HG03039 (cell line): ENCODE data around the gene CAPN13.

Source experiments
- ATAC-seq: cut with Tn5 transposase; IDR thresholded peaks from one replicate; pipeline ENCODE4 v1.9.1; 2021; ENCODE audit warnings: mild to moderate bottlenecking, moderate library complexity; ENCODE audit not compliant: unreplicated experiment

Gene CAPN13

GRCh38 chr2:30786923-30787685 is 20.1 kb downstream of the CAPN13 start:
- ATAC-seq = no peak

GRCh38 chr2:30784682-30785081 is 22.6 kb downstream of the CAPN13 start:
- ATAC-seq = no peak

DNA sequence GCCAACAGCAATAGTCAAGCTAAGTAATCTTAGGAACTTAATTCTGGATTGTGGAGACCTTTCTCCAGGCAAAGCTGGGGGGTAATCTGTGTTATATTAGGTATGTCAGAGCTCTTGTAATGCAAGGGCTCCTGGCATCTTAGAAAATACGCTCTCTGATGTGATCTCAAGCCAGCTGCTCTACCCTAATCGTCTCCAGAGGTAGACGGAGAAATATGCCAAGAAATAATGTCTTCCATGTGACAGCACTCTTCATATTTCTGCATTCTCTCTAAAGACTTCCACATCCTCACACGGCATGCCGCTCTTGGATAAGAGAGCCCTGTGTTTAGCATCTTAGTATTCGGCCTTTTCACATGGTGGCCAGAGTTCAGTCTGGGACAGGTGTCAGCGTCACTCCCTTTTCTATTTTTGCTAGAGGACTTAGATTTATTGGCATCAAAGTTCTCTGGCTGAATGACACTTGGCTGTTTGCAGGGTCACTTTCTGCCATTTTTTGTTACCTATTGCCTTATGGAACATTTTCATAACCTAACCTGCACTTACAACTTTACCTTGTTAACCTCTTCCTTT is 25.2 kb downstream of the CAPN13 start:
- ATAC-seq = no peak

DNA sequence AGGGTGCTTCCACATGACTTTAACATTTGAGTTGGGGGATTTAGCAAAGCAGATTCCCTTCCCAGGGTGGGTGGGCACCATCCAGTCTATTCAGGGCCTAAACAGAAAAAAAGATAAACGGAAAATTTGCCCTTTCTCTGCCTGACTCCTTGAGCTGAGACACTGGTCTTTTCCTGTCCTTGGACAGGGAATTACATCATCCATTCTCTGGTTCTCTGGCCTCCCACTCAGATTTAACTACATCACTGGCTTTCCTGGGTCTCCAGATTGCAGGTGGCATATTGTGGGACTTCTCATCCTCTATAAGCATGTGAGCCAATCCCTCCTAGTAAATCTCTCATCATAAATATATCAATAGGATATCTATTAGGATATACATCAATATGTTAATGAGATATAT is 25.8 kb downstream of the CAPN13 start:
- ATAC-seq = no peak

DNA sequence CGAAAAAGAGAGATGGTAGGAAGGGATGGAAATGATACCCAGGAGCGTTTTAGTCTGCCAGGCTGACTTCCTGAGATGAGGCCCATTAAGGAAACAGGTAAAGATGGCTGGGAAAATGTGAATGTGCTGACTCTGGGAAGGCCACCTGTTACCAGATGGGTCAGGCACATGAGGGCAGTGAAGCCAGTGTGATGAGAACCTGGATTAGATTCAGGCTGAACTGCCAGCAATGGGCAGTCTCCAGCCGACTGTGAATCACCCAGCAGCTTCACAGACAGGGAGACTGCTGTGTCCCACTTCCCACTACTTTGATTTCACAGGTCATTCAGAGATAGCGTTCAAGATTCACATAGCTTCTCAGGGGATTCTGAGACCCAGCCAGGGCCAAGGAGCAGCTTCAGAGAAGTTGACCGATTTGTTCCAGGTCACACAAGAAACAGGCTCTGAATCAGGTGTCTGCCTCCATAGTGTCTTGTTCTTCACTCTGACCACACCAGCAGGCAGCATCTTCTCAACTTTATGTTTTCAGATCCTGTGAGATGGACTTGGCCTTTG is 26.4 kb downstream of the CAPN13 start:
- no peak for ATAC-seq

DNA sequence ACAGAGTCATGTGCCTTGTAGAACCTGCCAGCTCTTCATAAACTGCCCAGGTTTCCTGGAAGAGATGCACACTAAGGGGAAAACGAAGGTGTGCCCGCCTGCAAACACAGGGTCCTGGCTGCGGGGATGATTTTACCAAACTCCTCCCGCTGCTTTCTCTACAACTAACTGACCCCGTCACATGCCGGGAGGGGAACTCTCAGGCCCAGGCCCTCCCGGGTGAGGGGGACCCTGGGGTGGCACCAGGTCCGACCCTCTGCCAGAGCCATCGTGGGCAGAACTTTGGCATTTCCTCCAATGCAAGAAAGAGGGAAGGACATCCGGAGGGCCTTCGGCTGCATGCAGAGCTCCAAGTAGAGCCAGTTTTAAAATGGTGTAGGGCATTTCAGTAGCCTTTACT is 28.6 kb downstream of the CAPN13 start:
- ATAC-seq = no peak

GRCh38 chr2:30777661-30778505 is 29.4 kb downstream of the CAPN13 start:
- no peak for ATAC-seq

DNA sequence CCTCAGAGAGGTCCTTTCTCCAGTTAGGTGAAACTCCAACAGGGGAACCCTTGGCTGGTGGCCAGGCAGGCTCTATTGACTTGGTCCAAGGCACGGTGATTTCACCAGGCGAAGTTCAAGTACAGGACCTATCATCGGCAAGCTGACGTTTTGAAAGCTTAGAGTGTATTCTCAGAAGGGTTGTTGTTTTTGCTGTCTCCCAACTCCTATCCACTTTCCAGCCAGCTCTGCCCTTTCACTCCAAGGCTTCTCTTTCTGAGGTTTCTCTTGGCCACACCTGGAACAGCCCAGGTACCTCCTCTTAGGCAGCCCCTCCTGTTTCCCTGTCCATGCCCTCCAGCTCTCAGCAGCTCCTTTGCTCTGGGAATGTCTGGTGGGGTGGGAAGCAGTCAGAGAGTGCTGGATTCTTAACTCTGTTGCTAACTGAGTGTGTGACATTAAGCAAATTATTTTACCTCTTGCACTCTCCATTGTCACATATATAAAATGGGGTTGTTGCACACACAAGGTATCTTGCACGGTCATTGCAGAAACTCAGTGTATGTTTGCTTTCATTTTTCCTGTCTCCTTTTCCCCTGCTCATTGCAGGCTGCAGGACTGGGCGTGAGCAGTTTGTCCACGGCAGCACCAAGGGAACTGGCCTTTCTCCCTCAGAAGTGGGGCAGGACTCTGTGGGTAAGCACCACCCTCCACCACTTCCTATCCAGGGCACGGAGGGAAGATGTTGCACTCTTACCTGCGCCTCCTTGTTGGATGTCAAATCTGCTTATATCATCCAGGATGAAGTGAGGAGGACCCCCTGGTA is 30.2 kb downstream of the CAPN13 start:
- ATAC-seq = no peak

DNA sequence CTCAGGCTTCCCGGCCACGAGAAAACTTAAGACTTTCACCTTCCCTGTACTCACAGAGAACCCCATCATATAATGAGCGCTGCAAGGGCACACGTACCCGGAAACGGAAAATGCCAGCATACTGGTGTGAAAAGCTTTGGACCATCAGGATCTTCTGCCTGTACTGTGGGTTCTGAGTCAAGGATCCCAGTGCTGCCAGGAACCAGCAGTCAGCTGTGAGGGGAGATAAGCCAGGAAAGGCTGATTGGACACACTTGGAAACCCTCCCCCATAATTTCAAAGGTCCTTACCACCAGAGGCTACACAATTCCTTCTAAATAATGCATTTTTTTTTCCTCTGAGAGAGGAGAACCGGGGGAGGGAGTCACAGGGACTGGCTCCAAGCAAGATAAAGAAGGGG is 31.4 kb downstream of the CAPN13 start:
- no peak for ATAC-seq

GRCh38 chr2:30772021-30772705 is 35.1 kb downstream of the CAPN13 start:
- no peak for ATAC-seq

- no peak for ATAC-seq
Measured at GRCh38 chr2:30770816-30771576, 36.2 kb downstream of the CAPN13 start.

DNA sequence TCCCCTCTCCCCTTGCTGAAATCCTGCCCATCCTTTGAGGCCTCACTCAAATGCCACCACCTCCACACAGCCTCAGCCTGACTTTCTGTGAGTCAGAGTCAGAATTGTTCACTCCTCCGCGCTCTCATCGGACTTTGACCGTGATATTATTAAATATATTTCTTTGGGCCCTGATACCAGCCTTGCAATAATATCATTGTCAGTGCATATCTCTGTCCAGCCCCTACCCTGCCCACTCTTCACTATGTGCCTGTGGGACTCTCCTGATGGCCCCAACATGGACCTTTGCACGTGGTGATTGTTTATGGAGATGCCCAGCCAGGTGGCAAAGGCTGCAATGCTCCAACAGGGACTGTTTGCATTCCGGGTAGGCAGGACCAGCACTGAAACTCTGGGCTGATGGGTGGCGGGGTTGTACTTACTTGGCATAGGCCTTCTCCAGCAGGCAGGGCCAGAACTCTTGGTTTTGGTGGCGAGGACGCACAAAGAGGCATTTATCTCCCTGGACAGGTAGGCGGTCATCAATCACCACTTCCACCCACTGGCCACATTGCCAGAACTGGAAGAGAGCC is 37.3 kb downstream of the CAPN13 start:
- no peak for ATAC-seq

DNA sequence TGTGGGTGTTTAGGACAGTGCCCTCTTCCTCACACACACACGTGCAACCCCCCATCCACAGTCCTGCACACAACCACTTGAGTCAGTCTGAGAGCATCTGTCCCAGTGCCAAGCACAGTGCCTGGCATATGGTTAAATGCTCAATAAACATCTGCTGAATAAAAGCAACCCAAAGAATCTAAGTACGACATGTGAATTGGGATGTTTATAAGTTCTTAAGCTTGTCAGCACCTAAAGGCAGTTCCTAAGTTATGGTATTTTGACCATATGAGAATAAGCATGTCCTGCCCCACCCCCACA is 37.8 kb downstream of the CAPN13 start:
- no peak for ATAC-seq

DNA sequence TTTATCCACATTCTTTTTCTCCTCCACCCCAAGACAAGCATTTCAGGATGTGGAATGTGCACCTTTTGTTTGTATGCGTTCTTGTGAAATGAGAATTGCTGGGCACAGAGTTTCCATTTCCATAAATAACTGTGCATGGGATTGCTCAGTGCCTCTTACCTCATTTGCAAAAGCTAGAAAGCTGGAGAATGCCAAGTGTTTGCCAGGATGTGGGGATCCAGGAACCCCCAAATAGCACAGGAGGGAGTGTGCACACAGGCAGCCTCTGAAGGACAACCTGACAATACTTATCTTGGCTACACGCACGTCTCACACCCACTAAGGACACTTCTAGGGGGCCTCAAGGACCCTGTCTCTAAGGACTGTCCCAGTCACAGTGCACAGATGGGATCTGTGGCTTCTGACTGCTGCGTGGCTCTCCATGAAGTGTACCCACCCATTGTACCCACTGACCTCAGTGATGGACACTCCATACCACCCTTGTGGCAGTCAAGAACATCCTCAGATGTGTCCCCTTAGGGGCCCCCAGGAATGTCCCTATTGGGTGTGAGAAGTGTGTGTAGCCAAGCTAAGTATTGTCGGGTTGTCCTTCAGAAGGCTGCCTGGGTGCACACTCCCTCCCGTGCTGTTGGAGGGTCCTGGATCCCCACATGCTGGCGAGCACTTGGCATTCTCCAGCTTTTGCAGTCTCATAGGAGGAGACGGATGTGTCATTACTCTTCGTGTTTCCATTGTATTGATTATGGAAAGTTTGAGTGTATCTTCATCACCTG is 38.4 kb downstream of the CAPN13 start:
- ATAC-seq = no peak

- no peak for ATAC-seq
Measured at GRCh38 chr2:30768036-30768686, 39.1 kb downstream of the CAPN13 start.

DNA sequence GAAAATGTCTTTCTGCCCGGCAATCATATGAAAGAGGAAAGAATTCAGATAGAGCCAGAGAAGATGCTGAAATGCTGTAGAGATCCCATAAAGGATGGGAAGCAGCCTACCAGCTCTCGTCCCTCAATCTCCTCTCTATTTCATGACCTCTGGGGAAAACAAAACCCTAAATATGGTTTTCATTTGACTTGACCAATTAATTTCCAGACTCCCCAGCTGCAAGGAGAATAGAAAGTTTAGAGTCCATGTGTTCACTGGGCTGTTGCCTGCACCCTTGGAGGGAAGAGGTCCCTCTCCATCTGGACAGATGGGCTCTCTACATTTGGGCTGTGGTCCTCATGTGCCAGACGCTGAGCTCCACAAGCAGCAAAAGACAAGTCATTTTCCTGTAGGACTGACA is 40.6 kb downstream of the CAPN13 start:
- ATAC-seq = no peak

DNA sequence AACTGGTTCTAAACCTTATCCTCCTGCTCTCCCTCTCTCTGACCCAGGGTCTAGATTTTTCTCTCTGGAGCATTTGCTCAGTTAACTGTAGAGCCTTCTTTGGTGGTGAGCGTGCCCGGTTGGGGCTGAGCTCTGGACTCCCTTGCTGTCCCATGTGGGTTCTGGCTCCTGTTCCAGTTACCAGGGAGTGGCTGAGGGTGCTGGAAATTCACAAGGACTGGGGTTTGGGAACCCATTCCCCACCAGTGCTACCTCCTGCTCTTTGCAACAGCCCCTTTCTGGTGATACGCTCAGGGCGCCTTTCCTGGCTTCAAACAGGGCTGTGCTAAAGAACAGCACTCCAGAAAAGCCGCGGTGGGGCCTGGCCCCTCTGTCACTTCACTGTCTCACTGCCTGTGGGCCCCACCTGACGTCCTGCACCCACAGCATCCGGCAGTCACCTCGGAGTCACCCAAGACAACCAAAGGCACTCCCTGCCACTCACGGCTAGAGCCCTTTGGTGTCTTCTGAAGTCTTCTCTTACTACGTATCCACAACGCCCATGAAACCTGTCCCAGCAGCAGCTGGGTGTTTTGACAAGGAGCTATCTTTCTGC is 41.3 kb downstream of the CAPN13 start:
- ATAC-seq = no peak

GRCh38 chr2:30765191-30765590 is 42.1 kb downstream of the CAPN13 start:
- no peak for ATAC-seq
